HG03457 (cell line): ENCODE results near the gene PDE4C.

Experiments used
- ATAC-seq: cut with Tn5 transposase; IDR thresholded peaks from one replicate; pipeline ENCODE4 v1.9.1; 2021; ENCODE audit warnings: moderate number of reproducible peaks; ENCODE audit not compliant: unreplicated experiment

Gene PDE4C

GRCh38 chr19:18225702-18226468 lies at the start of gene PDE4C:
Gene PDE4C (minus strand): TSS chr19:18226438. CDS start chr19:18226415, 23 bp downstream.
- ATAC-seq = no peak

- ATAC-seq = no peak
Measured at GRCh38 chr19:18274781-18275356, 48.6 kb upstream of the PDE4C start.

GRCh38 chr19:18274219-18274780 lies 48.1 kb upstream of the PDE4C start, which contains the start of gene IQCN:
Gene IQCN (minus strand): TSS chr19:18274452. CDS start chr19:18269478, 4,974 bp downstream.
- ATAC-seq = no peak

GRCh38 chr19:18273561-18274218 lies 47.5 kb upstream of the PDE4C start:
- no peak for ATAC-seq

GRCh38 chr19:18271433-18271841 lies 45.2 kb upstream of the PDE4C start:
- no peak for ATAC-seq

GRCh38 chr19:18270326-18270725 lies 44.1 kb upstream of the PDE4C start:
- no peak for ATAC-seq

GRCh38 chr19:18269070-18269723 lies 43.0 kb upstream of the PDE4C start:
- no peak for ATAC-seq

- ATAC-seq = no peak
Measured at GRCh38 chr19:18266771-18267686, 40.8 kb upstream of the PDE4C start.

- no peak for ATAC-seq
Measured at GRCh38 chr19:18265582-18265981, 39.3 kb upstream of the PDE4C start.

GRCh38 chr19:18264971-18265540 lies 38.8 kb upstream of the PDE4C start:
- ATAC-seq = no peak

GRCh38 chr19:18264137-18264854 lies 38.1 kb upstream of the PDE4C start:
- ATAC-seq = no peak

- no peak for ATAC-seq
Measured at GRCh38 chr19:18263324-18264136, 37.3 kb upstream of the PDE4C start.

GRCh38 chr19:18262917-18263316 lies 36.7 kb upstream of the PDE4C start:
- no peak for ATAC-seq

GRCh38 chr19:18262144-18262543 lies 35.9 kb upstream of the PDE4C start:
- ATAC-seq = no peak

GRCh38 chr19:18261474-18261873 lies 35.2 kb upstream of the PDE4C start:
- no peak for ATAC-seq

- ATAC-seq = no peak
Measured at GRCh38 chr19:18259893-18260292, 33.7 kb upstream of the PDE4C start.

- ATAC-seq = no peak
Measured at GRCh38 chr19:18257503-18258470, 31.5 kb upstream of the PDE4C start.
